Measurements from ENCODE around the gene PUS7.

PUS7 gene

DNA sequence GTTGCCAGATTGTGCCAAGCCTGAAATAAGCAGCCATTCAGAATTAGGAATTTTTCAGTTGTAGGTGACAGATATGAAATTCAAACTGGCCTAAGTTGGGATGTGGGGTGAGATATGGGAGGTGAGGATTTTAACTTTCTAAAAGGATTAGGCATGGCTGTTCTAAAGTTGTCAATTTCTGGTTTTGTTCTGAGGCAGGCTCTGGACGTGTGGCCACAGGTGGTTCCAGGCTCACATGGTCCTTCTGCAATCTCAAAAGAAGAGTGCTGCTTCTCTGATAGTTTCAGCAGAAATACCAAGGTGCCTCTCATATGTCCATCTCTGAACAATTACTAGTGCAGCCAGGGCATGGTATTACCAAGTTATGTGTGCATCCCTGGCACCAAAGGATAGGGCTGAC is 37.9 kb upstream of the PUS7 start:
- TF ChIP-seq SIN3A (IDR thresholded peaks at IDR 0.05; ENCODE audit: borderline replicate concordance, insufficient read depth, low read length) (no peak), FOXP2 (optimal IDR thresholded peaks at IDR 0.05; ENCODE audit: borderline replicate concordance, extremely low read depth, extremely low read length, insufficient read depth) (no peak), POLR2AphosphoS5 (IDR thresholded peaks at IDR 0.05; ENCODE audit: low read depth, low read length) (no peak), TAF1 (IDR thresholded peaks at IDR 0.05; ENCODE audit: borderline replicate concordance, insufficient read depth, low read length) (no peak)
- TF ChIP-seq, protein P1, sequence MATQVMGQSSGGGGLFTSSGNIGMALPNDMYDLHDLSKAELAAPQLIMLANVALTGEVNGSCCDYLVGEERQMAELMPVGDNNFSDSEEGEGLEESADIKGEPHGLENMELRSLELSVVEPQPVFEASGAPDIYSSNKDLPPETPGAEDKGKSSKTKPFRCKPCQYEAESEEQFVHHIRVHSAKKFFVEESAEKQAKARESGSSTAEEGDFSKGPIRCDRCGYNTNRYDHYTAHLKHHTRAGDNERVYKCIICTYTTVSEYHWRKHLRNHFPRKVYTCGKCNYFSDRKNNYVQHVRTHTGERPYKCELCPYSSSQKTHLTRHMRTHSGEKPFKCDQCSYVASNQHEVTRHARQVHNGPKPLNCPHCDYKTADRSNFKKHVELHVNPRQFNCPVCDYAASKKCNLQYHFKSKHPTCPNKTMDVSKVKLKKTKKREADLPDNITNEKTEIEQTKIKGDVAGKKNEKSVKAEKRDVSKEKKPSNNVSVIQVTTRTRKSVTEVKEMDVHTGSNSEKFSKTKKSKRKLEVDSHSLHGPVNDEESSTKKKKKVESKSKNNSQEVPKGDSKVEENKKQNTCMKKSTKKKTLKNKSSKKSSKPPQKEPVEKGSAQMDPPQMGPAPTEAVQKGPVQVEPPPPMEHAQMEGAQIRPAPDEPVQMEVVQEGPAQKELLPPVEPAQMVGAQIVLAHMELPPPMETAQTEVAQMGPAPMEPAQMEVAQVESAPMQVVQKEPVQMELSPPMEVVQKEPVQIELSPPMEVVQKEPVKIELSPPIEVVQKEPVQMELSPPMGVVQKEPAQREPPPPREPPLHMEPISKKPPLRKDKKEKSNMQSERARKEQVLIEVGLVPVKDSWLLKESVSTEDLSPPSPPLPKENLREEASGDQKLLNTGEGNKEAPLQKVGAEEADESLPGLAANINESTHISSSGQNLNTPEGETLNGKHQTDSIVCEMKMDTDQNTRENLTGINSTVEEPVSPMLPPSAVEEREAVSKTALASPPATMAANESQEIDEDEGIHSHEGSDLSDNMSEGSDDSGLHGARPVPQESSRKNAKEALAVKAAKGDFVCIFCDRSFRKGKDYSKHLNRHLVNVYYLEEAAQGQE (IDR thresholded peaks at IDR 0.05; ENCODE audit: insufficient read depth in 1 of 2, low read depth in 2 of 2, low read length in 2 of 2), result no peak

DNA sequence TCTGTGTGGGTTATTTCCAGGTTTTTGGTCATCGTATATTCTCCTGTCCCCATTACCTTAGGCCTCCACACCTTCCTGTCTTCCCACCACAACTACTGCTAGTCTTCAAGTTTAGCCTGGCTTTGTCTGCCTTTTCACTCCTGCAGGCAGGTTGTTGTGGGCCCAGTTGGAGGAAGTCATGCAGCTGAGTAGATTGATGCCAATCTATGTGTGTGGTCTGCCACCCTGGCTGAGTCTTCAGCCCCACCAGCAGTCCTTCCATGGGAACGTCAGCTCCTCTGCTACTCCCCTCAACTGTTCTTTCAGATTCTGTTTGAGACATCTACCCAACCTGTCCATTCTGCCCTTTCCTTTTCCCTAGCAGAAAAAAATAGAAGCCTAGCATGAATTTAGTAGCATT is 16.3 kb upstream of the PUS7 start:
- TF ChIP-seq TAF1 (IDR thresholded peaks at IDR 0.05; ENCODE audit: borderline replicate concordance, insufficient read depth, low read length) (no peak), SIN3A (IDR thresholded peaks at IDR 0.05; ENCODE audit: borderline replicate concordance, insufficient read depth, low read length) (no peak)

DNA sequence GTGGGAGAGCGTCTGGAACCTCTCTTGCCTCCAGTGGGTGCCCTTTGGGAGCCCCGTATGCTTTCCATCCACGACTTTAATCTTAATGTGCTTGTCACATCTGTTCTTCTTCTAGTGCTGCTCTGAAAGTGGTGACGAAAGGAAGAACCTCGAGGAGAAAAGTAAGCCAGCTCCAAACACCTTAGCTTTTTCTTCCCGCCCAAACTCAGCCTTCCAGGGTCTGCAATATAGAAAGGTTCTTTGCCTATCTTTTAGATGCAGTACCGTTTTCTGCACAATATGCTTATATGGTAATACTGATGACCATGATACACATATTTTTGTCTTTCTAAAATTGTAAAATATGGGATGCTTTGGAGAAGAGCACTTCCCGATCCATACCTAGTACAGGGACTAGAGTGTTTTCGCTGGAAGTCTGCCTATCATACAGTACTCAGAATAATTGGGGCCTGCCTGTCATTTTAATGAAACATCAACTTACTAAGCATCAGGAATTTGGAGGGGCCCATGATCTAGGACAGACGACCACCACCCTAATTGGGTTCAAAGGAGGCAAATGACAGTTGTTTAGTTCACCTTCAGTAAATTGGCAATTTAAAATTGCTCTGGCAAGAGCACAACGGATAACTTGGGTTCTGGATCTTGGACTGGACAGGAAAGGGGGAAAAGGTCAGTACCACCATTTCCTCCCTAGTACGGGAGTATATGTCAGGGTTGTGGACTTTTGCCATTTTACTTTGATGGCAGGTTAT is 10.8 kb upstream of the PUS7 start:
- TF ChIP-seq, protein P1 (IDR thresholded peaks at IDR 0.05; ENCODE audit: insufficient read depth in 1 of 2, low read depth in 2 of 2, low read length in 2 of 2), result no peak
- TF ChIP-seq FOXP2 (optimal IDR thresholded peaks at IDR 0.05; ENCODE audit: borderline replicate concordance, extremely low read depth, extremely low read length, insufficient read depth) (no peak), TAF1 (IDR thresholded peaks at IDR 0.05; ENCODE audit: borderline replicate concordance, insufficient read depth, low read length) (no peak), SIN3A (IDR thresholded peaks at IDR 0.05; ENCODE audit: borderline replicate concordance, insufficient read depth, low read length) (no peak), POLR2AphosphoS5 (IDR thresholded peaks at IDR 0.05; ENCODE audit: low read depth, low read length) (no peak)

DNA sequence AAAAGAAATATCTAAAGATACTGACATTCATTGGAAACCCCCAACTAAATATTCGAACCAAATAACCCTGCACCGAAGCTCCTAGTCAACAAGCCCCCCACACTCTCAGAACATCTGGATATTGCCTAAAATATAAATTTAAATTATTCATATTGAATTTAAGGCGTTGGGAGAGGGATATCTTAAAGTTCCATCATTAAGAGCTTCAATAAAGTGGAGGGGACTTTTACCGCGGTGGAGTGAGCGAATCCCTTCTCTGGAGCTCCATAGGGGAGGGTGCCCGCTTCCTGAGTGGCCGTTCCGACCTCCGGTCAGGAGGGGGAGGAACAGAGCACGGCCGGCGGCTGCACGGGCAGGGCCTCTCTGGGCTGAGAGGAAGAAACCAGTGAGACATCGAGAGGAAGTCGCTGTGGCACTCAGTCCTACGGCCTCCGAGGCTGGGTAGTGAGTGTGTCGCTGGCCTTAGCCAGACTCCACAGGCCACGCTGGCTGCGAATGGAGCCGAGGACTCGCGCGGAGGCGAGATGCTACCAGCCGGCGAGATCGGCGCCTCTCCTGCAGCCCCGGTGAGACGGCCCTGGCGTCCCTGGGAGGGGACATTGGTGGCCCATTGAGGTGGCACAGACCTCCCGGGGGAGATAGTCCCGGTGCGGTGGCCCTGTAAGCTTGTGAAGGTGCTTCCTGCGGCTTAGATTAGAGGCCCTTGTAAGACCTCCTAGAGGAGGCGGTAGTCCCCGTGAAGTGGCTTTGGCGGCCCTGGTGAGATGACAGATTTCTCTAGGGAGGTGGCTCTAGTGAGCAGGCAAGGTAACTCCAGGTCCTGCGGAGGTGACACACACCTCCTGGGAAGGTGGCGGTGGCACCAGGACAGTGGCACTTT is 10.0 kb upstream of the PUS7 start, which contains the start of gene RINT1:
TSS of gene RINT1 (plus strand) at position 410 of the 880 bp plus-strand sequence. CDS start at position 525, 115 bp downstream.
- TF ChIP-seq FOXP2 (optimal IDR thresholded peaks at IDR 0.05; ENCODE audit: borderline replicate concordance, extremely low read depth, extremely low read length, insufficient read depth) (peak; percentile 81), TAF1 (IDR thresholded peaks at IDR 0.05; ENCODE audit: borderline replicate concordance, insufficient read depth, low read length) (peak; percentile 96), POLR2AphosphoS5 (IDR thresholded peaks at IDR 0.05; ENCODE audit: low read depth, low read length) (peak; percentile 99), SIN3A (IDR thresholded peaks at IDR 0.05; ENCODE audit: borderline replicate concordance, insufficient read depth, low read length) (no peak)
- TF ChIP-seq, protein P1 (IDR thresholded peaks at IDR 0.05; ENCODE audit: insufficient read depth in 1 of 2, low read depth in 2 of 2, low read length in 2 of 2), result no peak

DNA sequence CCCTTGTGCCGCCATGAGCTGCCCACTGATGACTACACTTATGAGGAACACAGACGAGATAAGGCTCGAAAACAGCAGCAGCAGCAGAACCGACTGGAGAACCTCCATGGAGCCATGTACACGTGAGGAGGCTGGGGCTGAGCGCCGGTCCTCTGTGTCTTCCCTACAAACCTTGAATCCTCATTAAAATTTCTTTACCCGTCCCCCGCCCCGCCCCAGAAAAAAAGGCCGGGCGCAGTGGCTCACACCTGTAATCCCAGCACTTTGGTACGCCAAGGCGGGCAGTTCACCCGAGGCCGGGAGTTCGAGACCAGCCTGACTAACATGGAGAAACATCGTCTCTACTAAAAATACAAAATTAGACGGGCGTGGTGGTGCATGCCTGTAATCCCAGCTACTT is 8.5 kb upstream of the PUS7 start:
- TF ChIP-seq, protein P1 (IDR thresholded peaks at IDR 0.05; ENCODE audit: insufficient read depth in 1 of 2, low read depth in 2 of 2, low read length in 2 of 2), result no peak
- no peak for TF ChIP-seq SIN3A (IDR thresholded peaks at IDR 0.05; ENCODE audit: borderline replicate concordance, insufficient read depth, low read length)
- TF ChIP-seq FOXP2 (optimal IDR thresholded peaks at IDR 0.05; ENCODE audit: borderline replicate concordance, extremely low read depth, extremely low read length, insufficient read depth), result no peak
- TF ChIP-seq TAF1 (IDR thresholded peaks at IDR 0.05; ENCODE audit: borderline replicate concordance, insufficient read depth, low read length), result no peak
- no peak for TF ChIP-seq POLR2AphosphoS5 (IDR thresholded peaks at IDR 0.05; ENCODE audit: low read depth, low read length)

Measured in PFSK-1 (cell line).